ENCODE measurements around the gene MED8.

DNA sequence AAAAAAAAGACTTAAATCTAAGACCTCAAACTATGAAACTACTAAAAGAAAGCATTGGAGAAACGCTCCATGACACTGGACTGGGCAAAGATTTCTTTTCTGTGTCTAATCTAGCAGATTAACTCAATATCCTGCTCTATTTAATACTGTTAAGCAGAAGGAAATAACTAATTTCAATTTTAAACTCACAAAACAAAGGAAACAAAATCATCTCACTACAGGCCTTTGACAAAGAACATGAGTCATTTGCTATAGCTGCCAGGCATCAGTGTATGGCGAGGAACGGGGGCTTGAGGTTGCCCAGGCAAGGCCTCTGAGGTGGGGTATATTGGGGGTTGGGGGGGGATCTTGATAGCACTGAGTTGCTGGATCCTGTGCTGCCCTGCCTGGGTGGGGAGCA lies 21.0 kb upstream of the MED8 start:
- TF ChIP-seq POLR2A (IDR thresholded peaks at IDR 0.05; ENCODE audit: low read depth, low read length) (no peak), TAF1 (IDR thresholded peaks at IDR 0.05; ENCODE audit: low read depth, low read length) (no peak), PAX5 (IDR thresholded peaks at IDR 0.05; ENCODE audit: insufficient read depth, low read length, severe bottlenecking) (no peak), POLR2AphosphoS5 (IDR thresholded peaks at IDR 0.05; ENCODE audit: low read depth, low read length) (no peak), POU2F2 (IDR thresholded peaks at IDR 0.05; ENCODE audit: low read depth, low read length) (no peak)
